ENCODE results near the gene RNF220.

The RNF220 gene

GRCh38 chr1:44568128-44568900 is 163.3 kb downstream of the RNF220 start:
- Mint-ChIP-seq H3K4me3 (no peak overlapping the region), H3K36me3 (ENCODE audit: low read depth) (no peaks in the 10 kb centered on the region), H3K9me3 (no peaks in the 10 kb centered on the region), H3K4me1 (ENCODE audit: low read depth) (no peaks in the 10 kb centered on the region), H3K27ac (no peak overlapping the region), H3K27me3 (peaks cover 9% of the 10 kb centered on the region)
- no peak for DNase-seq

GRCh38 chr1:44569491-44569890 is 164.4 kb downstream of the RNF220 start:
- no peaks in the 10 kb centered on the region for H3K36me3 Mint-ChIP-seq (ENCODE audit: low read depth)
- H3K27ac Mint-ChIP-seq = no peak overlapping the region

GRCh38 chr1:44571712-44572571 is 166.9 kb downstream of the RNF220 start:
- no peaks in the 10 kb centered on the region for H3K36me3 Mint-ChIP-seq (ENCODE audit: low read depth)
- H3K4me3 Mint-ChIP-seq = no peak overlapping the region
- no peaks in the 10 kb centered on the region for H3K4me1 Mint-ChIP-seq (ENCODE audit: low read depth)
- H3K27ac Mint-ChIP-seq = no peak overlapping the region
- no peaks in the 10 kb centered on the region for H3K9me3 Mint-ChIP-seq
- no peak for DNase-seq
- H3K27me3 Mint-ChIP-seq = peaks cover 7% of the 10 kb centered on the region

More at GRCh38 chr1:44569491-44569890, 164.4 kb downstream of the RNF220 start:
- peaks cover 9% of the 10 kb centered on the region for H3K27me3 Mint-ChIP-seq
- no peaks in the 10 kb centered on the region for H3K9me3 Mint-ChIP-seq
- no peak overlapping the region for H3K4me3 Mint-ChIP-seq
- no peaks in the 10 kb centered on the region for H3K4me1 Mint-ChIP-seq (ENCODE audit: low read depth)
- DNase-seq = no peak

GRCh38 chr1:44572572-44572879 is 167.5 kb downstream of the RNF220 start:
- no peak overlapping the region for H3K27ac Mint-ChIP-seq
- H3K36me3 Mint-ChIP-seq (ENCODE audit: low read depth) = no peaks in the 10 kb centered on the region
- no peaks in the 10 kb centered on the region for H3K4me1 Mint-ChIP-seq (ENCODE audit: low read depth)
- peaks cover 8% of the 10 kb centered on the region for H3K27me3 Mint-ChIP-seq
- no peak for DNase-seq
- no peaks in the 10 kb centered on the region for H3K9me3 Mint-ChIP-seq
- H3K4me3 Mint-ChIP-seq = no peak overlapping the region

GRCh38 chr1:44575396-44575795 is 170.3 kb downstream of the RNF220 start:
- Mint-ChIP-seq H3K9me3 (no peaks in the 10 kb centered on the region), H3K36me3 (ENCODE audit: low read depth) (no peaks in the 10 kb centered on the region), H3K4me3 (no peak overlapping the region), H3K27me3 (peaks cover 7% of the 10 kb centered on the region), H3K27ac (no peak overlapping the region), H3K4me1 (ENCODE audit: low read depth) (no peaks in the 10 kb centered on the region)
- no peak for DNase-seq

- H3K36me3 Mint-ChIP-seq (ENCODE audit: low read depth) = no peaks in the 10 kb centered on the region
- no peaks in the 10 kb centered on the region for H3K4me1 Mint-ChIP-seq (ENCODE audit: low read depth)
- no peak overlapping the region for H3K27ac Mint-ChIP-seq
- no peak for DNase-seq
- no peak overlapping the region for H3K4me3 Mint-ChIP-seq
- no peaks in the 10 kb centered on the region for H3K9me3 Mint-ChIP-seq
- peaks cover 5% of the 10 kb centered on the region for H3K27me3 Mint-ChIP-seq
Measured at GRCh38 chr1:44576456-44577150, 171.5 kb downstream of the RNF220 start.

GRCh38 chr1:44581205-44581604 is 176.2 kb downstream of the RNF220 start:
- Mint-ChIP-seq H3K27ac (no peak overlapping the region), H3K27me3 (peaks cover 5% of the 10 kb centered on the region), H3K4me1 (ENCODE audit: low read depth) (no peaks in the 10 kb centered on the region), H3K36me3 (ENCODE audit: low read depth) (no peaks in the 10 kb centered on the region), H3K9me3 (no peaks in the 10 kb centered on the region), H3K4me3 (no peak overlapping the region)
- no peak for DNase-seq

GRCh38 chr1:44584167-44584566 is 179.1 kb downstream of the RNF220 start:
- Mint-ChIP-seq H3K27me3 (no peaks in the 10 kb centered on the region), H3K9me3 (no peaks in the 10 kb centered on the region), H3K4me1 (ENCODE audit: low read depth) (no peaks in the 10 kb centered on the region), H3K36me3 (ENCODE audit: low read depth) (no peaks in the 10 kb centered on the region), H3K4me3 (no peak overlapping the region), H3K27ac (no peak overlapping the region)
- DNase-seq = no peak

GRCh38 chr1:44585315-44585920 is 180.4 kb downstream of the RNF220 start:
- Mint-ChIP-seq H3K9me3 (no peaks in the 10 kb centered on the region), H3K4me3 (no peak overlapping the region)

GRCh38 chr1:44587796-44588460 is 182.9 kb downstream of the RNF220 start:
- no peak for DNase-seq
- no peaks in the 10 kb centered on the region for H3K27me3 Mint-ChIP-seq
- H3K27ac Mint-ChIP-seq = no peak overlapping the region
- H3K9me3 Mint-ChIP-seq = no peaks in the 10 kb centered on the region
- no peaks in the 10 kb centered on the region for H3K36me3 Mint-ChIP-seq (ENCODE audit: low read depth)
- no peaks in the 10 kb centered on the region for H3K4me1 Mint-ChIP-seq (ENCODE audit: low read depth)
- no peak overlapping the region for H3K4me3 Mint-ChIP-seq

More at GRCh38 chr1:44585315-44585920, 180.4 kb downstream of the RNF220 start:
- no peaks in the 10 kb centered on the region for H3K36me3 Mint-ChIP-seq (ENCODE audit: low read depth)
- H3K4me1 Mint-ChIP-seq (ENCODE audit: low read depth) = no peaks in the 10 kb centered on the region
- H3K27ac Mint-ChIP-seq = no peak overlapping the region
- no peak for DNase-seq
- H3K27me3 Mint-ChIP-seq = no peaks in the 10 kb centered on the region

- Mint-ChIP-seq H3K4me1 (ENCODE audit: low read depth) (no peaks in the 10 kb centered on the region), H3K4me3 (no peak overlapping the region), H3K27ac (no peak overlapping the region), H3K27me3 (no peaks in the 10 kb centered on the region), H3K9me3 (no peaks in the 10 kb centered on the region), H3K36me3 (ENCODE audit: low read depth) (no peaks in the 10 kb centered on the region)
- DNase-seq = no peak
Measured at GRCh38 chr1:44588551-44589210, 183.6 kb downstream of the RNF220 start.

- Mint-ChIP-seq H3K4me1 (ENCODE audit: low read depth) (no peaks in the 10 kb centered on the region), H3K9me3 (no peaks in the 10 kb centered on the region), H3K27ac (no peak overlapping the region), H3K4me3 (no peak overlapping the region), H3K27me3 (no peaks in the 10 kb centered on the region), H3K36me3 (ENCODE audit: low read depth) (no peaks in the 10 kb centered on the region)
- DNase-seq = no peak
Measured at GRCh38 chr1:44590475-44590874, 185.4 kb downstream of the RNF220 start.

- no peak overlapping the region for H3K27ac Mint-ChIP-seq
- no peak for DNase-seq
- H3K36me3 Mint-ChIP-seq (ENCODE audit: low read depth) = no peaks in the 10 kb centered on the region
- H3K4me3 Mint-ChIP-seq = no peak overlapping the region
- H3K27me3 Mint-ChIP-seq = peaks cover 2% of the 10 kb centered on the region
- no peaks in the 10 kb centered on the region for H3K9me3 Mint-ChIP-seq
- no peaks in the 10 kb centered on the region for H3K4me1 Mint-ChIP-seq (ENCODE audit: low read depth)
Measured at GRCh38 chr1:44591381-44591780, 186.3 kb downstream of the RNF220 start.
